Measurements from ENCODE around the gene CYSTM1. TPM values are rescaled to one million over a fixed set of nuclear protein-coding genes. Genes with fewer than 3 reads are reported as not detected.

CYSTM1 gene
- total RNA-seq, 2 experiments from 2014 or later: 10.5 to 12.2 TPM

- DNase-seq (no peak), ATAC-seq (no peak)
- H3K9me3 Mint-ChIP-seq (ENCODE audit: insufficient read depth): no peaks in the 10 kb centered on the region
- peaks cover 8% of the 10 kb centered on the region for H3K27me3 Mint-ChIP-seq (ENCODE audit: low read depth)
- no peak overlapping the region for H3K27ac Mint-ChIP-seq
- CTCF ChIA-PET: interaction anchor here (1.2 to 6.2 kb wide), 3 partner anchors 25 to 67 kb away, joined by 5 to 36 read pairs (median 5); partner anchors contain the start of gene PURA
- H3K4me3 Mint-ChIP-seq: no peak overlapping the region
- no peaks in the 10 kb centered on the region for H3K36me3 Mint-ChIP-seq (ENCODE audit: low read depth)
- peaks cover 12% of the 10 kb centered on the region for H3K4me1 Mint-ChIP-seq (ENCODE audit: low read depth)
- POLR2A ChIA-PET: no interaction called here
These were observed 34.6 kb upstream of the CYSTM1 start for GRCh38 chr5:140140435-140140834.

GRCh38 chr5:140141241-140141640 is 33.7 kb upstream of the CYSTM1 start:
- peaks cover 13% of the 10 kb centered on the region for H3K27me3 Mint-ChIP-seq (ENCODE audit: low read depth)
- no peak for DNase-seq
- peaks cover 15% of the 10 kb centered on the region for H3K4me1 Mint-ChIP-seq (ENCODE audit: low read depth)
- CTCF ChIA-PET: interaction anchor here (1.0 to 6.2 kb wide), 6 partner anchors 8 to 68 kb away, joined by 3 to 68 read pairs (median 12); partner anchors contain the start of gene PURA
- no peak overlapping the region for H3K27ac Mint-ChIP-seq
- no peaks in the 10 kb centered on the region for H3K36me3 Mint-ChIP-seq (ENCODE audit: low read depth)
- no peaks in the 10 kb centered on the region for H3K9me3 Mint-ChIP-seq (ENCODE audit: insufficient read depth)
- H3K4me3 Mint-ChIP-seq: no peak overlapping the region
- POLR2A ChIA-PET: no interaction called here
- no peak for ATAC-seq

- ATAC-seq: no peak
- H3K27ac Mint-ChIP-seq: no peak overlapping the region
- POLR2A ChIA-PET: interaction anchor here (0.5 kb wide), 1 partner anchor 186 kb away, joined by 3 read pairs; no protein-coding TSS in a partner anchor
- H3K9me3 Mint-ChIP-seq (ENCODE audit: insufficient read depth): no peaks in the 10 kb centered on the region
- H3K4me3 Mint-ChIP-seq: no peak overlapping the region
- CTCF ChIA-PET: interaction anchor here (1.0 to 6.2 kb wide), 7 partner anchors 9 to 66 kb away, joined by 3 to 68 read pairs (median 11); partner anchors contain the start of gene PURA
- DNase-seq: peak; percentile 12
- no peaks in the 10 kb centered on the region for H3K36me3 Mint-ChIP-seq (ENCODE audit: low read depth)
- peaks cover 22% of the 10 kb centered on the region for H3K27me3 Mint-ChIP-seq (ENCODE audit: low read depth)
- peaks cover 14% of the 10 kb centered on the region for H3K4me1 Mint-ChIP-seq (ENCODE audit: low read depth)
These were observed 32.7 kb upstream of the CYSTM1 start for GRCh38 chr5:140142246-140142645.

GRCh38 chr5:140142856-140143255 is 32.1 kb upstream of the CYSTM1 start:
- H3K4me3 Mint-ChIP-seq: no peak overlapping the region
- H3K27ac Mint-ChIP-seq: no peak overlapping the region
- no peaks in the 10 kb centered on the region for H3K36me3 Mint-ChIP-seq (ENCODE audit: low read depth)
- peaks cover 14% of the 10 kb centered on the region for H3K4me1 Mint-ChIP-seq (ENCODE audit: low read depth)
- peaks cover 28% of the 10 kb centered on the region for H3K27me3 Mint-ChIP-seq (ENCODE audit: low read depth)
- DNase-seq (peak; percentile 19), ATAC-seq (no peak)
- ChIA-PET CTCF (interaction anchor here (0.9 to 6.2 kb wide), 11 partner anchors 9 to 70 kb away, joined by 3 to 68 read pairs (median 7); partner anchors contain the start of gene PURA), POLR2A (interaction anchor here (0.5 kb wide), 1 partner anchor 185 kb away, joined by 3 read pairs; no protein-coding TSS in a partner anchor)
- no peaks in the 10 kb centered on the region for H3K9me3 Mint-ChIP-seq (ENCODE audit: insufficient read depth)

- H3K27me3 Mint-ChIP-seq (ENCODE audit: low read depth): peaks cover 28% of the 10 kb centered on the region
- H3K36me3 Mint-ChIP-seq (ENCODE audit: low read depth): no peaks in the 10 kb centered on the region
- H3K4me1 Mint-ChIP-seq (ENCODE audit: low read depth): peaks cover 14% of the 10 kb centered on the region
- ChIA-PET POLR2A (interaction anchor here (0.9 kb wide), 1 partner anchor 36 kb away, joined by 3 read pairs; no protein-coding TSS in a partner anchor), CTCF (interaction anchor here (0.6 to 6.2 kb wide), 30 partner anchors 10 to 384 kb away, joined by 3 to 68 read pairs (median 6); partner anchors contain the start of gene PURA)
- peak; percentile 4 for ATAC-seq
- H3K27ac Mint-ChIP-seq: no peak overlapping the region
- no peak overlapping the region for H3K4me3 Mint-ChIP-seq
- H3K9me3 Mint-ChIP-seq (ENCODE audit: insufficient read depth): no peaks in the 10 kb centered on the region
- peak; percentile 14 for DNase-seq
These were observed 31.3 kb upstream of the CYSTM1 start for GRCh38 chr5:140143521-140144258.

- no peak for ATAC-seq
- H3K4me3 Mint-ChIP-seq: no peak overlapping the region
- H3K9me3 Mint-ChIP-seq (ENCODE audit: insufficient read depth): no peaks in the 10 kb centered on the region
- H3K27ac Mint-ChIP-seq: no peak overlapping the region
- peaks cover 28% of the 10 kb centered on the region for H3K27me3 Mint-ChIP-seq (ENCODE audit: low read depth)
- no peaks in the 10 kb centered on the region for H3K36me3 Mint-ChIP-seq (ENCODE audit: low read depth)
- CTCF ChIA-PET: interaction anchor here (0.6 to 6.2 kb wide), 24 partner anchors 10 to 207 kb away, joined by 3 to 68 read pairs (median 7); partner anchors contain the start of genes NRG2 and PURA
- peaks cover 14% of the 10 kb centered on the region for H3K4me1 Mint-ChIP-seq (ENCODE audit: low read depth)
- DNase-seq: peak; percentile 14
- POLR2A ChIA-PET: no interaction called here
These were observed 29.7 kb upstream of the CYSTM1 start for GRCh38 chr5:140145256-140145655.

- H3K9me3 Mint-ChIP-seq (ENCODE audit: insufficient read depth): no peaks in the 10 kb centered on the region
- ATAC-seq (peak; percentile 75), DNase-seq (peak; percentile 52)
- peak overlapping the region; percentile 15 for H3K4me3 Mint-ChIP-seq
- CTCF ChIA-PET: interaction anchor here (0.6 to 6.2 kb wide), 24 partner anchors 9 to 206 kb away, joined by 3 to 68 read pairs (median 6); partner anchors contain the start of gene PURA
- POLR2A ChIA-PET: no interaction called here
- H3K4me1 Mint-ChIP-seq (ENCODE audit: low read depth): peaks cover 14% of the 10 kb centered on the region
- H3K27ac Mint-ChIP-seq: no peak overlapping the region
- peaks cover 28% of the 10 kb centered on the region for H3K27me3 Mint-ChIP-seq (ENCODE audit: low read depth)
- no peaks in the 10 kb centered on the region for H3K36me3 Mint-ChIP-seq (ENCODE audit: low read depth)
These were observed 29.0 kb upstream of the CYSTM1 start for GRCh38 chr5:140145818-140146522.

- no peak for ATAC-seq
- H3K9me3 Mint-ChIP-seq (ENCODE audit: insufficient read depth): no peaks in the 10 kb centered on the region
- H3K4me3 Mint-ChIP-seq: no peak overlapping the region
- DNase-seq: no peak
- H3K4me1 Mint-ChIP-seq (ENCODE audit: low read depth): peaks cover 14% of the 10 kb centered on the region
- CTCF ChIA-PET: interaction anchor here (0.7 to 6.2 kb wide), 12 partner anchors 10 to 200 kb away, joined by 3 to 68 read pairs (median 6); partner anchors contain the start of gene PURA
- H3K36me3 Mint-ChIP-seq (ENCODE audit: low read depth): no peaks in the 10 kb centered on the region
- peaks cover 28% of the 10 kb centered on the region for H3K27me3 Mint-ChIP-seq (ENCODE audit: low read depth)
- no peak overlapping the region for H3K27ac Mint-ChIP-seq
- POLR2A ChIA-PET: no interaction called here
These were observed 28.5 kb upstream of the CYSTM1 start for GRCh38 chr5:140146523-140146842.

GRCh38 chr5:140147460-140147859 is 27.5 kb upstream of the CYSTM1 start:
- Mint-ChIP-seq H3K27ac (no peak overlapping the region), H3K4me3 (no peak overlapping the region), H3K9me3 (ENCODE audit: insufficient read depth) (no peaks in the 10 kb centered on the region), H3K36me3 (ENCODE audit: low read depth) (no peaks in the 10 kb centered on the region), H3K4me1 (ENCODE audit: low read depth) (peaks cover 14% of the 10 kb centered on the region), H3K27me3 (ENCODE audit: low read depth) (peaks cover 28% of the 10 kb centered on the region)
- DNase-seq (no peak), ATAC-seq (no peak)
- POLR2A ChIA-PET: no interaction called here
- CTCF ChIA-PET: interaction anchor here (0.9 to 4.7 kb wide), 5 partner anchors 9 to 199 kb away, joined by 3 to 52 read pairs (median 11); no protein-coding TSS in a partner anchor

GRCh38 chr5:140148508-140148907 is 26.5 kb upstream of the CYSTM1 start:
- H3K36me3 Mint-ChIP-seq (ENCODE audit: low read depth): no peaks in the 10 kb centered on the region
- H3K4me3 Mint-ChIP-seq: no peak overlapping the region
- peaks cover 28% of the 10 kb centered on the region for H3K27me3 Mint-ChIP-seq (ENCODE audit: low read depth)
- ATAC-seq (no peak), DNase-seq (no peak)
- peaks cover 14% of the 10 kb centered on the region for H3K4me1 Mint-ChIP-seq (ENCODE audit: low read depth)
- ChIA-PET CTCF (no interaction called here), POLR2A (no interaction called here)
- no peaks in the 10 kb centered on the region for H3K9me3 Mint-ChIP-seq (ENCODE audit: insufficient read depth)
- no peak overlapping the region for H3K27ac Mint-ChIP-seq

GRCh38 chr5:140150201-140150600 is 24.8 kb upstream of the CYSTM1 start:
- Mint-ChIP-seq H3K4me3 (no peak overlapping the region), H3K4me1 (ENCODE audit: low read depth) (peaks cover 8% of the 10 kb centered on the region), H3K27me3 (ENCODE audit: low read depth) (peaks cover 23% of the 10 kb centered on the region), H3K27ac (no peak overlapping the region), H3K36me3 (ENCODE audit: low read depth) (no peaks in the 10 kb centered on the region), H3K9me3 (ENCODE audit: insufficient read depth) (no peaks in the 10 kb centered on the region)
- ATAC-seq (no peak), DNase-seq (no peak)
- ChIA-PET POLR2A (no interaction called here), CTCF (interaction anchor here (0.8 to 2.2 kb wide), 2 partner anchors 35 to 363 kb away, joined by 3 to 6 read pairs; no protein-coding TSS in a partner anchor)
